ENCODE data around the gene U2AF2.

Gene U2AF2

DNA sequence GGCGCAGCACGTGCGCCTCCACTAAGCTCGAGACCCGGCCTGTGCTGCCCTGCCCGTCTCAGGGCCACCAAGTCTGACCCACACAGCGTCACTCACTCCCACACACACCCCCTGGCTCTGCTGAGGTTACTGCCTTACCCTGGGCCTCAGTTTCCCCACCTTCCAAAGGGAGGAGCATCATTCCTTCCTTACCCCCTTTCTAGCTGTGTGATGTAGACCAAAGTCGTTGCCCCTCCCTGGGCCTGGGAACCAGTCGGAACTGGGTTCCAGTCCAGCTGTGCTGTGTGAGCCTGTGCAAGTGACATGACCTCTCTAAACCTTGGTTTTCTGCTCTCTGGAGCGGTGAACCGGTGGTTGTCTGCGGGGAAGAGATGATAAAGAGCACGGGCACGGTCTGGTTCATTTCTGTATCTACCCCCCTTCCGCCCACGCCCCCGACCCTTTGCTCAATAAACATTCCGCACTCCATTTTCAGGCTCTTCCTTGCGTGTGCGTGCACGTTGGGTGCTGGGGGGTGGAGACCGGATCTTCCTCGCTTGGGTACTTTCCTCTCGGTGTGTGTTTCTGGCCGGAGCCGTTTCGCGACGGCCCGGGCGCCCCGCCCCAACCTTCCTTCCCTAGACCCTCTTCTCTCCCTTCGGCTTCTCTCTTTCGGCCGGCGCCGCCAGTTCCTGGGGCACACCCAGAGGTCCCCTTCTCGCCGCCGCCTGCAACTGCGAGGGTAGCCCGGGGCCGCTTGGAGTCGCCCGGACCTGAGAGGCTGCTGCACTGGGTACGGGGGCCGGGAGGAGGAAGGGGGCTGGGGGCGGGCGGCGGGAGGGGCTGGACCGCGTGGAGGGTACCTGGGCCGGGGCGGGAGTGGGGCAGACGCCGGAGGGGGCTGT is 11.6 kb upstream of the U2AF2 start, which contains the start of gene ZNF581:
Gene ZNF581, plus strand, starts transcription at position 647 of the 884 bp plus-strand sequence. CDS start 923 bp downstream, outside the sequence.
- peak; percentile 85 for DNase-seq (ENCODE audit: low spot score)

DNA sequence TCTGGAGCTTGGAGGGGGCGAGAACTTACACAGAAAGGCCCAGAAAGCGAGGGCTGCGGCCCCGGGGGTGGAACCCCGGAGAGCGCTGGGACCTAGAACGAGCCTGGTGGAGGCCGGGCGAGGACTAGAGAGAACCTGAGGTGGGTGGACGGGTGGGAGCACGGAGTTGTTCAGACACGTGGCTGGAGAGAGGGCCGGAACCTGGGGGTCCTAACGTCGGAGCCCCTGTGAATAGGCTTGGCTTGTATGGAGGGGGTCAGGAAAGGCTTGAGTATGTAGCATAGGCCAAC is 11.0 kb upstream of the U2AF2 start:
- no peak for DNase-seq (ENCODE audit: low spot score)

DNA sequence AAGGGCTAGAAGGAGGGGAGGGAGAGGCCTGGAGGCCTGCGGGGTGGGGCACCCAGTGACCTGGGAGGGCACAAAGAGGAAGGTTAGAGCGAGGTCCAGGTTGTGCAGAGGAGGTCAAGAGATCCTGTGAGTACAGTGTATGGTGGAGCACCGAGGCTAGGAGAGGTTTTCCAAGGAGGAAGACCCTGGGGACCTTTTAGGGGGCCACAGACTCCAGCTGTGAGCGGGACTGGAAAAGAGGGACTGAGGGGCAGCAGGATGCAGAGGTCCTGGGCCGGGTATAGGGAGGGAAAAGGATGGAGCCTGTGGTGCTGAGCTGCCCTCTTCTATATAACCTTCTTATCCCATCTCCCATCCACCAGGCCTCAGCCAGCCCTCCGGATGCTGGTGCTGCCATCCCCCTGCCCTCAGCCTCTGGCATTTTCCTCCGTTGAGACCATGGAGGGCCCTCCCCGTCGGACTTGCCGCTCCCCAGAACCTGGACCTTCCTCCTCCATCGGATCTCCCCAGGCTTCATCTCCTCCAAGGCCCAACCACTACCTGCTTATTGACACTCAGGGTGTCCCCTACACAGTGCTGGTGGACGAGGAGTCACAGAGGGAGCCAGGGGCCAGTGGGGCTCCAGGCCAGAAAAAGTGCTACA is 10.5 kb upstream of the U2AF2 start:
- no peak for DNase-seq (ENCODE audit: low spot score)

DNA sequence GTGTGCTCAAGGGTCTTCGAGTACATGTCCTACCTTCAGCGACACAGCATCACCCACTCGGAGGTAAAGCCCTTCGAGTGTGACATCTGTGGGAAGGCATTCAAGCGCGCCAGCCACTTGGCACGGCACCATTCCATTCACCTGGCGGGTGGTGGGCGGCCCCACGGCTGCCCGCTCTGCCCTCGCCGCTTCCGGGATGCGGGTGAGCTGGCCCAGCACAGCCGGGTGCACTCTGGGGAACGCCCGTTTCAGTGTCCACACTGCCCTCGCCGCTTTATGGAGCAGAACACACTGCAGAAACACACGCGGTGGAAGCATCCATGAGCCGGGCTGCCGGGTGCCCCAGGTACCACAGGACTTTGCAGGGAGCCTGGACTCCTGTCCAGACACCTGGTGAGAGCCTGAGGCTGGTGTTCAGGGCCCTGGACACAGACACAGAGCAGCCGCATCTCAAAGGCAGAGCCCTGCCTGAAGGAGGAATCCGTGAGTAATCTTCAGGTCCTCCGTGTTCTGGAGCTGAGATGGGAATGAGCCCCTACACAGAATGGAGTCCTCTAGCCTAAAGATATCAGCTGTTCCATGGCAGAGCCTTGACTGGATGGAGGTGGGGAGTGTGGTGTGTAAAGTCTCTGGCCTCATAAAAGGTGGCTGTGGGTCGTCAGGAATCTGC is 9.9 kb upstream of the U2AF2 start:
- no peak for DNase-seq (ENCODE audit: low spot score)

DNA sequence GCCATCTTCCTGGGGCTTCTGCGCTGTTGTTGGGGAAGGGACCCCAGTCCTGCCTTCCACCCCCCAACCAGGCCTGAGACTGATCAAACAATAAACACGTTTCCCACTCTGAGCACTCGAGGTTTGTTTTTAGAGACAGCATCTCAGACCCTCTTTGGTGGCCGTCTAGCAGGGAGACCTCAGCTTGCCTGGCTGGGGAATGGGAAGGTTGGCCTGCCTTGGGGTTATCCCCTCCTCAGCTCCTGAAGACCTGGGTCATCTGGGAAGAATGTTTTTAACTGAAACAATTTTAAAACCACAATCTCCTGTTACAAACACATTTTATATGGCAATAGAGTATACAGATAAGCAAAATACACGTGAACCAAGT is 9.3 kb upstream of the U2AF2 start:
- no peak for DNase-seq (ENCODE audit: low spot score)

DNA sequence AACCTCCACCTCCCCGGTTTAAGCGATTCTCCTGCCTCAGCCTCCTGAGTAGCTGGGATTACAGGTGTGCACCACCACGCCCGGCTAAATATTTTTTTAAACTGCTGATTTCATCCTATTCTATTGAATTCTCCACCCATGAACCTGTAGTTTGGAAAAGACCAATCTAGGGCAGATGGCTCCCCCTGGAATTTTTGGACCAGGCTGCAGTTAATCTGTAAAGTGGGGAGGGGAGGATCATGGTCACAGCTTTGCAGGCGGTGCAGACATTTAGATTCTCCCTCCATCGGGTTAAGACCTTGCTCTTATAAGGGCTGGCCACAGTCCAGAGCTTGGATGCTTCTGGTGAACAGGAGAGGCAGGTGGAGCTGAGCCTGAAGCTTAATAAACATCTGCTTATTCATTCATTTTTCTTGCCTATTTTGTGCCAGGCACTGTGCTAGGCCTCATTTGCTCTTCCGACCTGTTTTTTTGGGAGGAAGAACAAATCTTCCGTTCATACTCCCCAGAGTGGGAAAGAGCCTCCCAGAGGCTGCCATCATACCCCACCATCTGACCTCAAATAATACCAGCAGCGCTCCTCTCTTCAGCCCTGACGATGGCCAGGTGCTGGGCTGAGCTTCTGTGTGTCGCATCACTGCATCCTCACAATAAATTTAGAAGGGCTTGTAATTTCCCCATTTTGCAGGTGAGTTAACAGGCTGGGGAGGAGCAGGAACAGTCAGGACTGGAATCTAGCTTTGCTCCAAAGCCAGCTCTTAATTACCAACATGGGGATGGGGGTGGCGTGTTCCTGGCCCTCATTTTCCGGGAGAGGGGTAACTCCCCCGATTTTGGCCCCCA is 7.7 kb upstream of the U2AF2 start:
- no peak for DNase-seq (ENCODE audit: low spot score)

DNA sequence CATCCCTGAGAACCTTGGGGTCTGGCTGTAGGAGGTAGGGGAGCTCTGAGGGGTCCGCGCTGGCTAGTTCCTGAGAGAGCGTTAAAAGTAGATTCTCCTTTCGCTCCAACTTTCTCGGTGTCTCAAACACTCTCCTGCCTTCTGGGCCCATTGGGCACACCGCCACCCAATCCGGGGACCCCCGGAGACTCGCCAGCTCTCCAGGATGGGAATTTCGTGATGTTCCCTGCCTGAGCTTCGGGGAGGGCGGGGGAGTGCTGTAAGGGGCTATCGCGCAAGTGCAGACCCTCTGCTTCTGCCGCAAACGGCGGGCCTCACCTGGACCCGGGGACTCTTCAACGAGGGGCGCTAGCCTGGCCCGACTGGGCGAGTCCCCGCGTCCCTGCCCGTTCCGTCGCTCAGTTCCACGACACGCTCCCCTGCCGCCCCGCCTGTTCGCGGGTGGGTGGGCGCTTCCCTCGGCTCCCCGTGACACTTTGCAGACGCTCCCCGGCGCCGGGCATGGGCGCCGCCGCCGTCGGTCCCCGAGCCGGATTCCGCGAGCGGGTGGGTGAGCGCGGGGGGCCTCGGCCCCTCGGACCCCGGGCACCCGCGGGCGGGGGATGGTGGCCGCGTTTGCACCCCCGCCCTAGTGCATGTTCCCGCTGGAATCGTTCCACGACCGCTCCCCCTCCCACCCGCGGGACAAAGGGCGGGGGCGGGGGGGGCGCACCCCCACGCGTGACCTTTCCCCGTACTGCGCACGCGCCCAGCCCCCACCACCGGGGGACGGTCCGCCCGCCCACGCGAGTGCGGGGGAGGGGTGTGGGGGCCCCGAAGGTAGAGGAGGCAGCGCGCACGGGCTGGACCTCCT is 6.9 kb upstream of the U2AF2 start, which contains the start of gene CCDC106:
Gene CCDC106, plus strand, starts transcription at position 481 of the 853 bp plus-strand sequence. CDS start 835 bp downstream, outside the sequence.
- peak; percentile 79 for DNase-seq (ENCODE audit: low spot score)

DNA sequence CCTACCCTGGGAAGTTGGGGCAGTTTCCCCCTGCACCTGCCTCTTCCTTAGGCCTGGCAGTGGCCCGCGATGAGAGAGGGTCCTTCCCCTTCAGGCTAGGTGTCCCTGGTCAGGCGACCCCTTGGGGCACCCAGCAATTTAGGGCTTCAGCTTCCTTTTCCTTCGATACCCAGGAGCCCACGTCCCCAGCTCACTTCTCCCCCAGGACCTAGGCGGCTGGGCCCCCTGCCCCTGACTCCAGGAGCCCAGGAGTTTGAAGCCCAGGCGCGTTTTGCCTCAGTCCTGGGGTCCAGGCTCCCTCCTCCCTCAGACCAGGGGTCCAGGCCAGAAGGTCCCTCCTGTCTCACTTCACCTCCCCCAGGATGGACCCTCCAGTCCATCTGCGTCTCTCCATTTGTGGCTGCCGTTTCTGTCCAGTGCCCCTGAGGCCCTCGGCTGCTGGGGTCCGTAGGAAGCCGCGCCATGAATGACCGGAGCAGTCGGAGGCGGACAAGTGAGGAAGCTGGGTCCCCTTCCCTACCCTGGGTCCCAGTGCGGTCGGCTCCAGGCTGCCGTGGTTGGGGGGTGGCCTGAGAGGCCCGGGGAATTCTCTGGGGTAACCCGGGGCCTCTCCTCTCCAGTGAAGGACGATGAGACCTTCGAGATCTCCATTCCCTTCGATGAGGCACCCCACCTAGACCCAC is 6.1 kb upstream of the U2AF2 start:
- no peak for DNase-seq (ENCODE audit: low spot score)

DNA sequence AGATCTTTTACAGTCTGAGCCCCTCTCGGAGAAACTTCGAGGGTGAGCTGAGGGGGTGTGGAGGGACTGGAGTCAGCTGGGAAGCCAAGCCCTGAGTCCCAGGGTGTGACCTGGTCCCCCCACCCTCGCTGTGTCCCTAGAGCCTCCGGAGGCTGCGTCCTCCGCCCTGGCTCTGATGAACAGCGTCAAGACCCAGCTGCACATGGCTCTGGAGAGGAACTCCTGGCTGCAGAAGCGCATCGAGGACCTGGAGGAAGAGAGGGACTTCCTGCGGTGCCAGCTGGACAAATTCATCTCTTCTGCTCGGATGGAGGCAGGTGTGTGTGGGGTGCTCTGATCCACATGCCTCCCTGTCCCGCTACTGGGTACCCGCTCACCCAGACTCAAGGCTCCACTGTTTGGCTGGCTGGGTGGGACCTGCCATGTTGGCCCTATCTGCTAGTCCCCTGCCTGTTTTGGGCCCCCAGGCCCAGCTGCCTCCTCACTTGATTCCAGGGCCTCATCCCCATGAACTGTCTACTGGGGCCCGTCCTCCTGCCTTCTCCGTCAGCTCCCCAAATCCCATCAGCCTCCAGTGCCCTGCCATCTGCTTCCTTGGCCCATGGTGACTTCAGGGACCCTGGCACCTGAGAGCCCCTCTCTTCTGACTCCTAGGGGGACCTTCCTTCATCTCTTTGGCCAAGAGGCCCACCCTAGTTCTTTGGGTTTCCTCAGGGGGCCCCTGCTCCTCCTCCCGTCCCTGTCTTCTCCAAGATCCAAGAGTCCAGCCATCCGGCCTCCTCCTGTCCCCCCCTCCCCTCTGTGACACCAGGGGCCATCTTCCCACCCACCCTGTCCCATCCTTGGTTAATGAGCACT is 5.3 kb upstream of the U2AF2 start:
- no peak for DNase-seq (ENCODE audit: low spot score)

DNA sequence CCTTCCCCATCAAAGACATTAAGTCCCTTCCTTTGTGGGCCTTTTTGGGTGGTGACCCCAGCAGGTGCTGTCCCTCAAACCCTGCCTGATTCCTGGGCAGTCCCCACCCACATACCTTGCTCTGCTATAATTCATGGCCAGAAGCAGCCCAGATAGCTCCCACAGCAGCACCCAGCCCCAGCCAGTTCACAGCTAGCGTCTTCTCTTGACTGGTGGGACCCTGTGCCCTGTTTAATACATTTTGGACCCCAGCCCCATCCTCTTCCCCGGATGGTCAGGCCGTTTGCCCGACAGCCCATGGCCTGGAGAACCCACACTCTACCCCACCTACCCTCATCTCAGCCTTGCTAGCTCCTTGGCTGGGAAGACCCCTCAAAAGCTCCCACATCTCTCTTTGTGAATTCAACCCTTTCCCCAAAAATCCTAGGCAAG is 4.7 kb upstream of the U2AF2 start:
- no peak for DNase-seq (ENCODE audit: low spot score)

DNA sequence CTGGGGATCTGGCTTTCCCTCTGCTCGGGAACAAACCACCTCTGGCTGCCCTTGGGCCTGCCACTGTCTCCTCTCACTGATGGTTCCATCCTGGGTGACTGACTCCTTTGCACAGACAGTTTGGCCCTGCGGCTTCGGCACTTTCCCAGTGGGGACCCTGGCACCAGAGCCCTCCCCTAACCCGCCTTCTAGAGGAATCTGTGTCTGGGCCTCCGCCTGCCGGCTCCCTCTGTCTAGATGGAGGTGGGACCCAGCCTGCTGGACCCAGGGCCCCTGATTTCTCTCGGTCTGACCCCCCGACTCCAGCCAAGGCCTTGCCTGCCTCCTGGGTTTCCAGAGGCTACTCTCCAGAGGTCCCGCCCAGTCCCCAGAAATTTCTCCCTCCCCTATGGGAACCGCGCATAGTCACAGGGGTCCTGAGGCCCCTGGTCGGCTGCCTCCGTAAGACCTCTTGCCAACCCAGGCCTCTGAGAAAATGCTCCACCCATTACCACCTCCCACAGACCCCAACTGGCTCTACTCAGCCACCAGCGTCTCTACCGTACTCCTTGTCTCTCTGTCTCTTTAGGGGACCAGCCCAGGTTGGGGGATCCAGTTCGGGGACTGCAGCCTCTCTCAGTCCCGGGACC is 4.1 kb upstream of the U2AF2 start:
- no peak for DNase-seq (ENCODE audit: low spot score)

DNA sequence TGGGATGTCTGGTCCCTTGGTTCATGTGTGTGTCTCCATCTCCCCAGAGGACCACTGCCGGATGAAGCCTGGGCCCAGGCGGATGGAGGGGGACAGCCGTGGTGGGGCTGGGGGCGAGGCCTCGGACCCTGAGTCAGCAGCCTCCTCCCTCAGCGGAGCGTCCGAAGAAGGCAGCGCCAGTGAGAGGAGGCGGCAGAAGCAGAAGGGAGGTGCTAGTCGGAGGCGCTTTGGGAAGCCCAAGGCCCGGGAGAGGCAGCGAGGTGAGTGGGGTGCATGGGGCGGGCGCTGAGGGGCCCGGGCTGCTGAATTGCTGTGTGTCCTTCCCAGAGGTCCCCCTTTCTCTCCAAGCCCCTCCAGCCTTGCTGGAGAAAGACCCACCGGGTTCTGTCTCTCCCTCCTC is 3.6 kb upstream of the U2AF2 start:
- no peak for DNase-seq (ENCODE audit: low spot score)

DNA sequence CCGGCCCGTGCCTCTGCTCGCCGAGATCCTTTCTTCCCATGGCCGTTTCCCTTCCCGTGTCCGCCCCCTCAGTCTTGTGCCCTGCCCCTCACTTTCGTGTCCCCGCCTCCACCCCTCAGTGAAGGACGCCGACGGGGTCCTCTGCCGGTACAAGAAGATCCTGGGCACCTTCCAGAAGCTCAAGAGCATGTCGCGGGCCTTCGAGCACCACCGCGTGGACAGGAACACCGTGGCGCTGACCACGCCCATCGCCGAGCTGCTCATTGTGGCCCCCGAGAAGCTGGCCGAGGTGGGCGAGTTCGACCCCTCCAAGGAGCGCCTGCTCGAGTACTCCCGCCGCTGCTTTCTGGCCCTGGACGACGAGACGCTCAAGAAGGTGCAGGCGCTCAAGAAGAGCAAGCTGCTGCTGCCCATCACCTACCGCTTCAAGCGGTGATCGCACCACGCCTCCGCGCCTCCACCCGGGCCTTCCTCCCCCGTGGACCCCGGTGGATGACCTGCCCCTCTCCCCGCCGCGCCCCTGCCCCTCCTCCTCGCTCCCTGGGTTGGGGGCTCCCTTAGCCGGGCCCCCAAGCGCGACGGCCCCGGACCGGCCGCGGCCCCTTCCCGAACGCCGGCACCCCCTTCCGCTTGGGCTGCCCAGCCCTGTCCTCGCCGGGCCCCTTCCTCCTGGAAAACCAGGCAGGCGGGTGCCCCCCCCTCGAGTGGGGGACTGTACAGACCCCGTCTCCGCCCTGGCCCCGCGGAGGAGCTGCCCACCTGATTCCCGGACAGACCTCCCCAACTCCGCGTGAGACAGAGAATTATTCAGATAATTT is 2.3 kb upstream of the U2AF2 start:
- DNase-seq (ENCODE audit: low spot score), result no peak

DNA sequence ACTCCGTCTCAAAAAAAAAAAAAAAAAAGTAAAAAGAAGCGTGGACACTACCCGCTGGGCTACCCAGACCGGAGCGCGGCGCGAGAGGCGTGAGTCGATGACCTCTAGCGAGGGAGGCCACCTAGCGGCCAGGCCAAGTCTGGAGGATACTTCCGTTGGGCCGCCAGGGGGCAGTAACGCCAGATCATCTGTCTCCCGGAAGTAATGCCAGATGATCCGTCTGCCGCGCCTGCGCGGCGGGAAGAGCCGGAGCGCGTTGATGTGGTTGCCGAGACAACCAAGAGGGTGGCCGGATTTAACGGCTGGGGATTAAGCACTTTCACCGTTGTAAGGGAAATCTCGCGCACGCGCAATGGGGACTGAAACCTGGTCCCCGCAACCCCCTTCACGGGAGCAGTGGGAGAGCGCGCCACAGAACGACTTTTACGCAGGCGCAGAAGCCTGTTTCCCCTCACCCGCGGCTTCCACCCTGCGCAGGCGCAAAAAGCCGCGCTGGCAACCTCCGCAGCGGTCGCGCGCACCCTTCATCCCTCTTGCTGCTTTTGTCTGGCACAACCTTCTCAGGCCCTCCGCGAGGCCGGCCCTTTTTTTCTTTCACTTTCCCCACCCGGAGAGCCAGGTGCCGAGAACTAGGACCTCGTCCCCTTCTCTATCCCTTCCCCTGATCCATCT is 1.0 kb upstream of the U2AF2 start:
- DNase-seq (ENCODE audit: low spot score), result peak; percentile 94

DNA sequence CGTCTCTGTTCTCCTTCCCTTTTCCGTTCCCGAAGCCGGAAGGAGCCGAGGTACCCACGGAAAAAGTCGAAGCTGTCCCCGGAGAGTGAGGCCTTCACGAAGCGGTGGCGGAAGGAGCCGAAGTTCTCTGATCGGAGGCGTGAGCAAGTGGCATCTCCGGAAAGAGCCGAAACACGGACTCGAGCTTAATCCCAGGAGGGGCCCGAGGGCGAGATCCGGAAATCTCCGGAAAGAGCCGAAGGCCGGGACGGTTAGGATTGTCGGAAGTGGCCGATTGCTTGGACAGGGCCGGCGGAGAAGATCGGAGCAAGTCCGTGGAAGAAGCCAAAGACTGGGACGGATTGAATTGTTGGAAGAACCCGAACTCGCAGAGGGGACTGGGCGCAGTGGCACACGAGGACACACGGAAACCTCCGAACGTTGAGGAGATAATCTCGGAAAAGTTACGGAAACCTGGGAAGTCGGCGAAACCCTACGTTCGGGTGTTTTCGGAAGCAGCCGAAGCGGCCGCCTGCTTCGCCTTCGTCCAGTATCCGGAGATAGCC is 440 bp upstream of the U2AF2 start:
- peak; percentile 91 for DNase-seq (ENCODE audit: low spot score)

DNA sequence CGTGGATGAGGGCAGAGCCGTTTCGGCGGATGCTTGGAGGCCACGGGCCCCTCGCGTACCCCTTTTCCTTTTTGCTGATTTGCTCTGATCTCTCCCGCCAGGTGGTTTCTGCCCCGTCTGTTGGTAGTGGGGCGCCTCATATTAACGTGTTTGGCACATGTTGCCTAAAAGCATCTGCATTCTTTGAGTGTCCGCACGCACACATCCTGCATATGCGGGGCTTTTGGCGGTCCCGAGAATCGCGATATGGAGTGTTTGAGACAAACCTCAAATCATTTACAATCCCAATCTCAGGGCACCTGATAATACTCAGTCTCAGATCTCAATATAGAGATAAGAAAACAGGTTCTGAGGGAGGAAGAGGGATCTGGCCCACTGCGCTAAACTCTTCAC is 809 bp downstream of the U2AF2 start:
- DNase-seq (ENCODE audit: low spot score), result no peak

DNA sequence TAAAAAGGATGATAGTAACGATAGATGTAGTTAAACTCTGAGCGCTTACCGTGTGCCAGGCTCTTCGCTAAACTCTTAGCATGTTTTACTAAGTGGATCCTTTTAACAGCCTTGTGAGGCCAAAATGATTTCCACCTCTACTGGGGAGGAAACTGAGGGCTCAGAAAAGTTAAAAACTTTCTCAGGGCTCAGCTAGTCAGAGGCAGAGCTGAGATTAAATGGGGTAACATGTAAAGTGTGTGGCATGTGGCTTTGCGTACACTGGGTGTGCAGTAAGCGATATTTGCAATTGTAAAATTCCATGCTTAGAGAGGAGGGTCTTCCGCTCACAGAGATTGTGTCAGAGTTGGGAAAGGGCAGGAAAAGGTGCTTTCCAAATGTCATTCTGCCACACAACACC is 1.7 kb downstream of the U2AF2 start:
- no peak for DNase-seq (ENCODE audit: low spot score)
